HepG2 (cell line): Measurements from ENCODE around the gene LCTL. TPM values are rescaled to one million over a fixed set of nuclear protein-coding genes. Genes with fewer than 3 reads are reported as not detected.

Source experiments
- ATAC-seq: fragments of 200-7000 bp; cut with Tn5 transposase; 3 replicates; pipeline ENCODE4 v1.9.1; 2020; ENCODE audit warnings: mild to moderate bottlenecking, moderate library complexity
- BruUV-seq: library from RNA; stranded (reverse); fragments of 400-500 nt; replicated peaks from 2 replicates; lab custom pipeline; 2021; lab: Mats Ljungman, UMichigan
- CTCF ChIA-PET: fragments of 300-600 bp; formaldehyde crosslinking; extraction: SDS; loops from one replicate; lab custom pipeline; 2021; ENCODE audit warnings: low total read pairs, inconsistent platforms, low intra/inter-chr PET ratio; lab: Yijun Ruan, JAX
- POLR2A ChIA-PET: fragments of 350-600 bp; sonication (Branson Sonifier 250); formaldehyde crosslinking; loops from one replicate; lab custom pipeline; 2020; ENCODE audit warnings: antibody characterized with exemption, inconsistent platforms; lab: Yijun Ruan, JAX
- DNase-seq: peaks from one replicate; pipeline ENCODE4 v3.0.0-alpha.2; 2015; ENCODE audit warnings: low spot score
- FAIRE-seq: peaks from 3 replicates; lab custom pipeline; 2011; peaks lifted over from hg19 to GRCh38; lab: Jason Lieb, UNC
- H2AFZ ChIP-seq: one replicate; pipeline ENCODE4 v1.6.1; 2011; ENCODE audit warnings: low read length, inconsistent platforms
- H3K27ac ChIP-seq: fragments of 300-600 bp; 3 replicates; pipeline ENCODE4 v1.8.0; 2011; ENCODE audit warnings: mixed run types, mild to moderate bottlenecking, mixed read lengths, low read length, inconsistent platforms; ENCODE audit not compliant: insufficient read depth; ENCODE audit errors: extremely low read length
- H3K27me3 ChIP-seq, 2 experiments: fragments of 200-600 bp in 1 of 2; 2 replicates in 1 of 2; 3 replicates in 1 of 2; pipeline versions ENCODE4 v1.6.0 to v1.8.0; 2011; ENCODE audit warnings: low read length in 2 of 2, mild to moderate bottlenecking in 2 of 2, moderate library complexity in 2 of 2, inconsistent platforms in 1 of 2; ENCODE audit not compliant: insufficient read depth in 2 of 2, control insufficient read depth in 1 of 2
- H3K36me3 ChIP-seq, 2 experiments: fragments of 200-600 bp in 1 of 2; replicated peaks in 1 of 2; 2 replicates in 1 of 2; 3 replicates in 1 of 2; pipeline versions ENCODE4 v1.5.1 to v1.8.0; 2011; ENCODE audit warnings: low read length in 2 of 2, inconsistent platforms in 1 of 2; ENCODE audit not compliant: insufficient read depth in 2 of 2, control insufficient read depth in 1 of 2
- H3K4me1 ChIP-seq: 2 replicates; pipeline ENCODE4 v1.5.1; 2012; ENCODE audit warnings: low read length, inconsistent platforms; ENCODE audit not compliant: insufficient read depth
- H3K4me2 ChIP-seq: 2 replicates; pipeline ENCODE4 v1.6.0; 2011; ENCODE audit warnings: low read depth, low read length, inconsistent platforms
- H3K4me3 ChIP-seq, 3 experiments: fragments of 200-600 bp in 1 of 3; sonication (generic), shearing (Covaris generic) in 1 of 3; replicated peaks in 1 of 3; 2 replicates each; pipeline ENCODE4 v1.5.1; 2011 to 2016; ENCODE audit warnings: low read length in 3 of 3, inconsistent platforms in 2 of 3, low read depth in 2 of 3, mild to moderate bottlenecking in 2 of 3, control low read depth in 1 of 3, mixed read lengths in 1 of 3; ENCODE audit not compliant: insufficient read depth in 1 of 3
- H3K79me2 ChIP-seq: one replicate; pipeline ENCODE4 v1.6.1; 2011; ENCODE audit warnings: low read length, inconsistent platforms; ENCODE audit not compliant: insufficient read depth
- H3K9ac ChIP-seq: 2 replicates; pipeline ENCODE4 v1.6.0; 2011; ENCODE audit warnings: mild to moderate bottlenecking, low read depth, low read length, inconsistent platforms; ENCODE audit not compliant: insufficient read depth
- H3K9me3 ChIP-seq: 2 replicates; pipeline ENCODE4 v1.5.1; 2012; ENCODE audit warnings: mild to moderate bottlenecking, low read length
- H4K20me1 ChIP-seq: 2 replicates; pipeline ENCODE4 v1.6.0; 2011; ENCODE audit warnings: inconsistent platforms, mild to moderate bottlenecking, low read length, moderate library complexity; ENCODE audit not compliant: insufficient read depth
- ATF6 ChIP-seq: sonication (generic); formaldehyde crosslinking; conservative IDR thresholded peaks from 2 replicates; pipeline ENCODE4 v1.4.0; 2020; ENCODE audit warnings: missing genetic modification reagents
- GMEB1 ChIP-seq: sonication (generic); formaldehyde crosslinking; IDR thresholded peaks from 2 replicates; pipeline ENCODE4 v1.5.1; 2020; ENCODE audit warnings: missing genetic modification reagents, mild to moderate bottlenecking, borderline replicate concordance
- HCFC1 ChIP-seq: fragments of 150-350 bp; IDR thresholded peaks from 2 replicates; pipeline ENCODE4 v1.6.1; 2014; ENCODE audit warnings: low read depth, low read length
- HNRNPLL ChIP-seq: fragments of 200-400 bp; formaldehyde crosslinking; IDR thresholded peaks from 2 replicates; pipeline ENCODE4 v1.6.1; 2017; ENCODE audit warnings: mild to moderate bottlenecking, low read depth, low read length; ENCODE audit not compliant: poor library complexity, severe bottlenecking
- KDM3A ChIP-seq: IDR thresholded peaks from 2 replicates; pipeline ENCODE4 v1.6.1; 2018; ENCODE audit warnings: low read depth, missing compliant biosample characterization
- MXD4 ChIP-seq: IDR thresholded peaks from 2 replicates; pipeline ENCODE4 v1.6.1; 2016; ENCODE audit warnings: mild to moderate bottlenecking, missing biosample characterization, missing genetic modification reagents
- NFE2 ChIP-seq: sonication (generic); formaldehyde crosslinking; IDR thresholded peaks from 2 replicates; pipeline ENCODE4 v1.4.0; 2020; ENCODE audit warnings: missing genetic modification reagents
- PHB2 ChIP-seq: fragments of 450-650 bp; IDR thresholded peaks from 2 replicates; pipeline ENCODE4 v1.6.1; 2018; ENCODE audit not compliant: partially characterized antibody
- POLR2A ChIP-seq, 2 experiments: IDR thresholded peaks; 2 replicates each; pipeline ENCODE4 v1.6.1; 2011; ENCODE audit warnings: low read depth in 2 of 2, low read length in 2 of 2, mild to moderate bottlenecking in 1 of 2, moderate library complexity in 1 of 2; ENCODE audit not compliant: insufficient read depth in 1 of 2
- RFXANK ChIP-seq: IDR thresholded peaks from 2 replicates; pipeline ENCODE4 v1.6.1; 2016
- SYNCRIP ChIP-seq: fragments of 200-400 bp; formaldehyde crosslinking; IDR thresholded peaks from 2 replicates; pipeline ENCODE4 v1.6.1; 2018; ENCODE audit warnings: mild to moderate bottlenecking, low read depth, low read length; ENCODE audit not compliant: insufficient read depth
- ZNF333 ChIP-seq: sonication (generic); formaldehyde crosslinking; IDR thresholded peaks from 2 replicates; pipeline ENCODE4 v1.4.0; 2020; ENCODE audit warnings: mild to moderate bottlenecking, missing genetic modification reagents, borderline replicate concordance
- ZNF337 ChIP-seq: sonication (generic); formaldehyde crosslinking; IDR thresholded peaks from 2 replicates; pipeline ENCODE4 v1.5.1; 2020; ENCODE audit warnings: missing genetic modification reagents, low read depth, mild to moderate bottlenecking, borderline replicate concordance
- ZNF615 ChIP-seq: sonication (generic); formaldehyde crosslinking; IDR thresholded peaks from 2 replicates; pipeline ENCODE4 v1.5.0; 2020; ENCODE audit warnings: mild to moderate bottlenecking, missing genetic modification reagents, borderline replicate concordance
- ZNF781 ChIP-seq: sonication (generic); formaldehyde crosslinking; IDR thresholded peaks from 2 replicates; pipeline ENCODE4 v1.5.1; 2020; ENCODE audit warnings: borderline replicate concordance, mild to moderate bottlenecking, missing genetic modification reagents; ENCODE audit errors: not compliant biosample characterization
- WGBS: methylation state at CpG from one replicate; pipeline ENCODE4 v1.1.6; 2017; ENCODE audit warnings: low lambda C conversion rate; 5-methylcytosine and 5-hydroxymethylcytosine counted together
- in situ Hi-C: cut with HindIII; loops from 2 replicates; pipeline ENCODE4 v1.10.0; 2017; ENCODE audit warnings: low pct_unique_long_range_greater_than_20kb; ENCODE audit not compliant: extremely low pct_ligation_motif_present
- intact Hi-C: fragments of 100-400 bp; cut with micrococcal nuclease; formaldehyde crosslinking; loops from one replicate; pipeline ENCODE4 v1.10.0; 2022; ENCODE audit not compliant: unreplicated experiment
- polyA plus RNA-seq, 8 experiments: library from polyadenylated mRNA; depleted of rRNA in 3 of 8; stranded (reverse) in 7 of 8; unstranded in 1 of 8; fragments of >200 nt; fragmentation: Illumina TruSeq in 4 of 8; extraction: Trizol in 4 of 8; gene quantifications; 2 replicates each; pipeline versions ENCODE4 v1.2.1 to v1.2.3, GENCODE V29; 2011 to 2016; ENCODE audit warnings: low read depth in 4 of 8, missing spikeins in 1 of 8, mixed read lengths in 1 of 8; ENCODE audit not compliant: insufficient read depth in 1 of 8
- total RNA-seq, 5 experiments: library from RNA; depleted of rRNA; stranded (reverse); fragments of >200 nt; fragmentation: Illumina TruSeq; extraction: Trizol; gene quantifications; 2 replicates each; pipeline ENCODE4 v1.2.3, GENCODE V29; 2016; ENCODE audit warnings: low read depth in 1 of 5
- TF ChIP-seq, protein P1 (sequence below): sonication (generic); IDR thresholded peaks from 2 replicates; pipeline ENCODE4 v1.6.1; 2016; ENCODE audit warnings: low read depth, borderline replicate concordance
- TF ChIP-seq, protein P2 (sequence below): sonication (generic); formaldehyde crosslinking; IDR thresholded peaks from 2 replicates; pipeline ENCODE4 v1.8.0; 2022; ENCODE audit warnings: mild to moderate bottlenecking, missing genetic modification reagents, moderate library complexity
- TF ChIP-seq, protein P3 (sequence below): sonication (generic); formaldehyde crosslinking; IDR thresholded peaks from 2 replicates; pipeline ENCODE4 v1.4.0; 2020; ENCODE audit warnings: low read depth, mild to moderate bottlenecking, missing genetic modification reagents

Gene LCTL
- total and polyA plus RNA-seq, 2 of the 13 experiments (the other 11 are each of a cell fraction or from before 2014, with no cell fraction given) = 0.96 to 1.4 TPM

- Histone ChIP-seq H2AFZ (no peak overlapping the region), H3K27ac (no peak overlapping the region), H3K79me2 (no peaks in the 10 kb centered on the region), H3K4me3 (no peak overlapping the region), H3K36me3 (no peaks in the 10 kb centered on the region), H3K9me3 (no peaks in the 10 kb centered on the region), H4K20me1 (no peaks in the 10 kb centered on the region), H3K4me2 (no peak overlapping the region), H3K9ac (no peak overlapping the region), H3K4me1 (peaks cover 9% of the 10 kb centered on the region), H3K27me3 (no peaks in the 10 kb centered on the region; a peak in 1 of 5 replicates)
- ChIA-PET POLR2A (no interaction called here), CTCF (no interaction called here)
- in situ Hi-C loops = no loop called here
- no peak for TF ChIP-seq NFE2 (CRISPR knock-in tag)
- TF ChIP-seq, protein P1, sequence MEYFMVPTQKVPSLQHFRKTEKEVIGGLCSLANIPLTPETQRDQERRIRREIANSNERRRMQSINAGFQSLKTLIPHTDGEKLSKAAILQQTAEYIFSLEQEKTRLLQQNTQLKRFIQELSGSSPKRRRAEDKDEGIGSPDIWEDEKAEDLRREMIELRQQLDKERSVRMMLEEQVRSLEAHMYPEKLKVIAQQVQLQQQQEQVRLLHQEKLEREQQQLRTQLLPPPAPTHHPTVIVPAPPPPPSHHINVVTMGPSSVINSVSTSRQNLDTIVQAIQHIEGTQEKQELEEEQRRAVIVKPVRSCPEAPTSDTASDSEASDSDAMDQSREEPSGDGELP = no peak
- no peak for TF ChIP-seq KDM3A (CRISPR knock-in tag)
- no peak for TF ChIP-seq POLR2A (IDR thresholded peaks at IDR 0.05; ENCODE audit: insufficient read depth in 1 of 2, low read depth in 2 of 2, low read length in 2 of 2)
- TF ChIP-seq HNRNPLL = no peak
- no peak for TF ChIP-seq HCFC1
- TF ChIP-seq GMEB1 (CRISPR knock-in tag) = no peak
- no peak for TF ChIP-seq PHB2
- no peak for TF ChIP-seq RFXANK (CRISPR knock-in tag)
- TF ChIP-seq ZNF333 (CRISPR knock-in tag) = no peak
- no peak for TF ChIP-seq ZNF615 (CRISPR knock-in tag)
- TF ChIP-seq ZNF337 (CRISPR knock-in tag) = no peak
- TF ChIP-seq, protein P2, sequence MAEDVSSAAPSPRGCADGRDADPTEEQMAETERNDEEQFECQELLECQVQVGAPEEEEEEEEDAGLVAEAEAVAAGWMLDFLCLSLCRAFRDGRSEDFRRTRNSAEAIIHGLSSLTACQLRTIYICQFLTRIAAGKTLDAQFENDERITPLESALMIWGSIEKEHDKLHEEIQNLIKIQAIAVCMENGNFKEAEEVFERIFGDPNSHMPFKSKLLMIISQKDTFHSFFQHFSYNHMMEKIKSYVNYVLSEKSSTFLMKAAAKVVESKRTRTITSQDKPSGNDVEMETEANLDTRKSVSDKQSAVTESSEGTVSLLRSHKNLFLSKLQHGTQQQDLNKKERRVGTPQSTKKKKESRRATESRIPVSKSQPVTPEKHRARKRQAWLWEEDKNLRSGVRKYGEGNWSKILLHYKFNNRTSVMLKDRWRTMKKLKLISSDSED (CRISPR knock-in tag) = no peak
- TF ChIP-seq ZNF781 (CRISPR knock-in tag) = no peak
- TF ChIP-seq MXD4 = no peak
- TF ChIP-seq ATF6 (CRISPR knock-in tag) = no peak
- no peak for TF ChIP-seq SYNCRIP
- TF ChIP-seq, protein P3, sequence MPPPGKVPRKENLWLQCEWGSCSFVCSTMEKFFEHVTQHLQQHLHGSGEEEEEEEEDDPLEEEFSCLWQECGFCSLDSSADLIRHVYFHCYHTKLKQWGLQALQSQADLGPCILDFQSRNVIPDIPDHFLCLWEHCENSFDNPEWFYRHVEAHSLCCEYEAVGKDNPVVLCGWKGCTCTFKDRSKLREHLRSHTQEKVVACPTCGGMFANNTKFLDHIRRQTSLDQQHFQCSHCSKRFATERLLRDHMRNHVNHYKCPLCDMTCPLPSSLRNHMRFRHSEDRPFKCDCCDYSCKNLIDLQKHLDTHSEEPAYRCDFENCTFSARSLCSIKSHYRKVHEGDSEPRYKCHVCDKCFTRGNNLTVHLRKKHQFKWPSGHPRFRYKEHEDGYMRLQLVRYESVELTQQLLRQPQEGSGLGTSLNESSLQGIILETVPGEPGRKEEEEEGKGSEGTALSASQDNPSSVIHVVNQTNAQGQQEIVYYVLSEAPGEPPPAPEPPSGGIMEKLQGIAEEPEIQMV = no peak
- intact Hi-C loops = no loop called here
- no TSS peak for BruUV-seq
- FAIRE-seq (no peak), DNase-seq (no peak), ATAC-seq (no peak)
- 79% methylated on average over 12 of the region's 12 CpGs for WGBS
Observed at GRCh38 chr15:66592505-66593218, 26.9 kb upstream of the LCTL start.
